Measurements from ENCODE around the gene AHCTF1. TPM values are rescaled to one million over a fixed set of nuclear protein-coding genes. Genes with fewer than 3 reads are reported as not detected.

Gene AHCTF1
- total and polyA plus RNA-seq, 2 of the 8 experiments (the other 6 are each of a cell fraction or from before 2014, with no cell fraction given), result 7.9 to 44.5 TPM

GRCh38 chr1:246966502-246966901 is 34.8 kb upstream of the AHCTF1 start (continued):
- TF ChIP-seq GABPA (IDR thresholded peaks at IDR 0.05; ENCODE audit: borderline replicate concordance, insufficient read depth, low read length) (no peak), HDAC2 (IDR thresholded peaks at IDR 0.05; ENCODE audit: borderline replicate concordance in 1 of 2, low read depth in 2 of 2, low read length in 2 of 2) (no peak)
